Thoracic aorta (tissue), 2 donors: ENCODE measurements around the gene MCOLN2. TPM values are rescaled to one million over a fixed set of nuclear protein-coding genes. Genes with fewer than 3 reads are reported as not detected.

Source experiments
- ATAC-seq: fragments of 150-250 bp; one replicate; pipeline ENCODE4 v1.8.0; 2017; ENCODE audit warnings: low read depth; ENCODE audit not compliant: insufficient number of reproducible peaks, low FRiP score
- DNase-seq: peaks from one replicate; pipeline ENCODE4 v3.0.0-alpha.2; 2020; ENCODE audit warnings: low spot score
- H3K27ac ChIP-seq, 2 donors: fragments of 200-600 bp; sonication (generic); 1 replicate in 1 of 2; 2 replicates in 1 of 2; pipeline ENCODE4 v1.5.1; 2016; ENCODE audit warnings: mild to moderate bottlenecking in 2 of 2, moderate library complexity in 2 of 2
- H3K27me3 ChIP-seq: fragments of 200-600 bp; sonication (generic); replicated peaks from 2 replicates; pipeline ENCODE4 v1.6.0; 2016; ENCODE audit warnings: mild to moderate bottlenecking; ENCODE audit not compliant: insufficient read depth
- H3K36me3 ChIP-seq: fragments of 200-600 bp; sonication (generic); one replicate; pipeline ENCODE4 v1.5.1; 2016
- H3K4me1 ChIP-seq, 2 donors: fragments of 200-600 bp; sonication (generic); 1 replicate in 1 of 2; 2 replicates in 1 of 2; pipeline versions ENCODE4 v1.5.1 to v1.6.0; 2016; ENCODE audit warnings: low read depth in 2 of 2, mild to moderate bottlenecking in 1 of 2; ENCODE audit not compliant: control insufficient read depth in 1 of 2
- H3K4me3 ChIP-seq: fragments of 200-600 bp; sonication (generic); 2 replicates; pipeline ENCODE4 v1.5.1; 2016; ENCODE audit warnings: mild to moderate bottlenecking
- H3K9me3 ChIP-seq: fragments of 200-600 bp; sonication (generic); 2 replicates; pipeline ENCODE4 v1.5.1; 2016
- total RNA-seq, 2 donors: library from RNA; depleted of rRNA; stranded (reverse); fragments of >200 nt; gene quantifications; one replicate each; pipeline versions ENCODE4 v1.1.0 to v1.2.3, GENCODE V29; 2016
- TF ChIP-seq, protein P1 (sequence below): fragments of 200-600 bp; sonication (generic); IDR thresholded peaks from one replicate; pipeline ENCODE4 v1.5.1; 2019; ENCODE audit warnings: antibody characterized with exemption

Gene MCOLN2
- total RNA-seq, 2 donors from 2014 or later = 1.2 to 1.8 TPM

DNA sequence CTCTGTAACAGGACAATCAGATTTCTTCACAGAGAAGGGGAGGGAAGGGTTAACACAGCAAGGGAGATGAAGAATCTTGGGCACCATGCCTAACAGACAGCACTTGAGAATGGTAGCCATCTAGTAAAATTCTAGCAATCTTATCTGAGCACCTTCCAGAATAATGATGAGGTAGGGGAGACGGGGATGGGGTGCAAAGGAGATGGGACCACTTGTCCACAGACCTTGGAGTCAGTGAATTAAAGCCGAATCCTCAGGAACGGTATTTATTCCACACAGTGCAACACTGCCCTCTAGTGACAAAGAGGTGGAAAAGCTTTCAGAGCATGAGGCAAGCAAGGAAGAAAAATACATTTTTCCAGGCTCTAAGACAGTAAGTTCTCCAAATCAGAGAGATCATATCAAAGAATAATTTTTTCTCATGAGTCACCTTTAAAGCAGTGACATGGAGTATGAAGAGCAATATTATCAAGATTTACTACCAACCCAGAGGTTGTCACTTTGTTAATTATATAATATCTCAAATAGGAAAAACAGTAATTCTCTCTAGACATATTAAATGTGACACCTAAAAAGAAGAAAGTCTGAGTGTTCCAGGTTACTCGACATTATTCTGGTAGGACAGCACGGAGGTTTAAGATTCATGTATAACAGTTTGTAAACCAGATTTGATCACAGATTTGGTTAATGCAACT, 60.6 kb downstream of the MCOLN2 start:
- no peak overlapping the region for H3K4me3 ChIP-seq
- no peak for DNase-seq
- TF ChIP-seq, protein P1, sequence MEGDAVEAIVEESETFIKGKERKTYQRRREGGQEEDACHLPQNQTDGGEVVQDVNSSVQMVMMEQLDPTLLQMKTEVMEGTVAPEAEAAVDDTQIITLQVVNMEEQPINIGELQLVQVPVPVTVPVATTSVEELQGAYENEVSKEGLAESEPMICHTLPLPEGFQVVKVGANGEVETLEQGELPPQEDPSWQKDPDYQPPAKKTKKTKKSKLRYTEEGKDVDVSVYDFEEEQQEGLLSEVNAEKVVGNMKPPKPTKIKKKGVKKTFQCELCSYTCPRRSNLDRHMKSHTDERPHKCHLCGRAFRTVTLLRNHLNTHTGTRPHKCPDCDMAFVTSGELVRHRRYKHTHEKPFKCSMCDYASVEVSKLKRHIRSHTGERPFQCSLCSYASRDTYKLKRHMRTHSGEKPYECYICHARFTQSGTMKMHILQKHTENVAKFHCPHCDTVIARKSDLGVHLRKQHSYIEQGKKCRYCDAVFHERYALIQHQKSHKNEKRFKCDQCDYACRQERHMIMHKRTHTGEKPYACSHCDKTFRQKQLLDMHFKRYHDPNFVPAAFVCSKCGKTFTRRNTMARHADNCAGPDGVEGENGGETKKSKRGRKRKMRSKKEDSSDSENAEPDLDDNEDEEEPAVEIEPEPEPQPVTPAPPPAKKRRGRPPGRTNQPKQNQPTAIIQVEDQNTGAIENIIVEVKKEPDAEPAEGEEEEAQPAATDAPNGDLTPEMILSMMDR = peak; percentile 87
- no peaks in the 10 kb centered on the region for H3K9me3 ChIP-seq
- H3K27me3 ChIP-seq = no peaks in the 10 kb centered on the region
- H3K4me1 ChIP-seq = peaks cover 0 to 7% of the 10 kb centered on the region in 2 donors
- H3K36me3 ChIP-seq = no peaks in the 10 kb centered on the region
- ATAC-seq = peak; percentile 18
- no peak overlapping the region for H3K27ac ChIP-seq

DNA sequence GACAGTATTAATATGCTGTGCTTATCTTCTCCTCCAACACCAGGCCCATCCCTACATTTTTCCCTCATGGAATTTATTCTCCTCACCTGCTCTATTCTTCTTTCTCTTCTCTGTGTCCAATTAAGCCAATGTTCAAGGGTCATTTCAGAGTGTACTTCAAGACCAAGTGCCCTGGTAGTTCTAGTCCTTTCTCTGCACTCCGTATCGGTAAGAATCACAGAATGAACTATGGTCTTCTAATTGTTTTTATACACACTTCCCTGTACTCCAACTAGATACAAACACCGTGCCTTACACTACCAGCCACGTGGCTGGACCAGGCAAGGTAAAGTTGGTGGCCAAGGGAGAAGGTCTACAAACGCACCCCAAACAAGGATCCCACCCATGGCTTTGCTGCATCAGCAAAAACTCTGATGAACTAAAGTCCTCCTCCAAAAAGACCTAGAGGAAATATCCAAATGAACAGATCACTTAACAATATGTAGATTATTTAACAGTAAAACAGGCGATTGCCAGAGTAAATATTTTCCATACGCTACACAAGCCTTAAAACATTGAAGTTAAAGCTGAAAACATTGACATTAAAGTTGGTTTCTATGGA, 63.8 kb downstream of the MCOLN2 start:
- Histone ChIP-seq H3K27me3 (no peaks in the 10 kb centered on the region), H3K9me3 (no peaks in the 10 kb centered on the region), H3K27ac (no peak overlapping the region), H3K4me1 (no peaks in the 10 kb centered on the region), H3K36me3 (no peaks in the 10 kb centered on the region), H3K4me3 (no peak overlapping the region)
- no peak for ATAC-seq
- TF ChIP-seq, protein P1 = no peak
- no peak for DNase-seq

DNA sequence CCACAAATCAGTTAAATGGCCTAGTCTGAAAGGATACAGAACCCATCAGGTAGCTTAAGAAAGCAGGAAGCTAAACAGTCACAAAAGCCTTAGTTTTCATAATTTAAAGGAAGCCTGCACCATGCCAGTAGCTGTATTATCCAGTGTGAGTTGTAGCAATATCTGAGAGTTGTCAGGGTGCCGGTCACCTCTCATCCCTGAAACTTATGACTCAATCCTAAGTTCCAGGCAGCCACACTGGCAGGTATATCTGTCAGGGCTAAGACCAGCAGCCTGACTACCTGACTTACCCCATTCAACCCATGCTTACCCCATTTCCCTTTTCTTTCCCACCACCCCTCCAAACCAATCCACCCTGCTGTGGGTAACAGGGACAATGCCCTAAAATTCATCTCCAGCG, 66.1 kb downstream of the MCOLN2 start:
- TF ChIP-seq, protein P1 = no peak
- H3K27ac ChIP-seq = no peak overlapping the region
- no peak for ATAC-seq
- H3K4me3 ChIP-seq = no peak overlapping the region
- H3K9me3 ChIP-seq = no peaks in the 10 kb centered on the region
- H3K36me3 ChIP-seq = no peaks in the 10 kb centered on the region
- no peaks in the 10 kb centered on the region for H3K4me1 ChIP-seq
- no peaks in the 10 kb centered on the region for H3K27me3 ChIP-seq
- DNase-seq = no peak

DNA sequence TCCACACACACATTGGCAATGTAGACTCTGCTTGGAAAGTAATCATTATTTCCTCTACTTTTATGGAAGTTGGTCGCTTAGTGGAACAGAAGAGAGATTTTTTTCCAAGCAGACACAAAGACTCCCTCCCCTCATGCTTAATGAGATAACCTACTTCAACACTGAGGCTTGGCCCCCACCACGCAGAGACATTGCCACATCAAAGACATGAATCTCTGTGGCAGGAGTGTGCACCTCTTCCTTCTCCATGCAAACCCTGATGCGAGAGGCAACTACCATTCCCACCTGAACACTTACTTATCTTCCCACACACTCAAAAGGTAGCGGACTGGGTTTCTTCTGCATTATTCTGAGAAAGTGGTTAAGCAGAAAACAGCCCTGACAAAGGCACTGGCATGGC, 66.6 kb downstream of the MCOLN2 start:
- H3K36me3 ChIP-seq = no peaks in the 10 kb centered on the region
- TF ChIP-seq, protein P1 = no peak
- DNase-seq (no peak), ATAC-seq (no peak)
- H3K4me3 ChIP-seq = no peak overlapping the region
- H3K4me1 ChIP-seq = no peaks in the 10 kb centered on the region
- no peak overlapping the region for H3K27ac ChIP-seq
- H3K27me3 ChIP-seq = no peaks in the 10 kb centered on the region
- no peaks in the 10 kb centered on the region for H3K9me3 ChIP-seq

DNA sequence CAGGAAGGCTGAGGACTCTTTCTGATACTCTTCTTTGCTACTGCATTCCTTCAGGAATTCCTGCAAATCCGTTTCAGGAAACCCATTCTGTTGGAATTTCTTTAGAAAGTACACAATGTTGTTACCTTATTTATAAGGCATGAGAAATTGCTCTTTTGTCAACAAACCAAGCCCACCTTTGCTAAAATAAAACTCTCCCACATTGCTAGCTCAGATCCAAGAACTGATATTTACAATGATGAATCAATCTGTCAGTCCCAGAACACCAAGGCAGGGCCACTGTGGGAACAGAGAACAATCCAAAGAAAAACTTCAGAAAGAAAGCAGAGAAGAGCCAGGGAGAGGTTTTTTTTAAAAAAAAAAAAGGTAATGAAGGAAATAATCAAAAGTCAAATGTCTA, 67.3 kb downstream of the MCOLN2 start:
- no peak for ATAC-seq
- H3K36me3 ChIP-seq = no peaks in the 10 kb centered on the region
- TF ChIP-seq, protein P1 = no peak

More for the DNA sequence above, 67.3 kb downstream of the MCOLN2 start:
- no peaks in the 10 kb centered on the region for H3K4me1 ChIP-seq
- DNase-seq = no peak
- H3K9me3 ChIP-seq = no peaks in the 10 kb centered on the region
- H3K27ac ChIP-seq = no peak overlapping the region
- H3K27me3 ChIP-seq = no peaks in the 10 kb centered on the region
- H3K4me3 ChIP-seq = no peak overlapping the region
